OCI-LY1 (cell line): ENCODE data around the gene GAN.

Experiments
- H2AFZ ChIP-seq: fragments of 200-600 bp; sonication (generic), shearing (Covaris generic); 2 replicates; pipeline ENCODE4 v1.6.0; 2014; ENCODE audit warnings: antibody characterized with exemption, mild to moderate bottlenecking, low read length
- H3F3A ChIP-seq: fragments of 200-600 bp; sonication (generic), shearing (Covaris generic); 2 replicates; pipeline ENCODE4 v1.6.0; 2014; ENCODE audit warnings: mild to moderate bottlenecking, antibody characterized with exemption, low read length, moderate library complexity; ENCODE audit not compliant: insufficient read depth
- H3K27ac ChIP-seq: fragments of 200-600 bp; sonication (generic); 2 replicates; pipeline ENCODE4 v1.5.1; 2014; ENCODE audit warnings: low read length, mixed run types, mild to moderate bottlenecking, low read depth; ENCODE audit not compliant: poor library complexity, severe bottlenecking
- H3K27me3 ChIP-seq: fragments of 200-600 bp; sonication (generic); 2 replicates; pipeline ENCODE4 v1.6.0; 2014; ENCODE audit warnings: antibody characterized with exemption, mild to moderate bottlenecking, low read length, moderate library complexity; ENCODE audit not compliant: insufficient read depth
- H3K36me3 ChIP-seq: fragments of 200-600 bp; sonication (generic); 2 replicates; pipeline ENCODE4 v1.6.1; 2014; ENCODE audit warnings: mild to moderate bottlenecking, antibody characterized with exemption, low read length, moderate library complexity, mixed read lengths; ENCODE audit not compliant: insufficient read depth
- H3K4me1 ChIP-seq: fragments of 200-600 bp; sonication (generic); 2 replicates; pipeline ENCODE4 v1.5.1; 2014; ENCODE audit warnings: mild to moderate bottlenecking, low read length, moderate library complexity; ENCODE audit not compliant: insufficient read depth, severe bottlenecking
- H3K4me2 ChIP-seq: fragments of 200-600 bp; sonication (generic), shearing (Covaris generic); 2 replicates; pipeline ENCODE4 v1.6.1; 2014; ENCODE audit warnings: low read length
- H3K4me3 ChIP-seq: fragments of 200-600 bp; sonication (generic); 2 replicates; pipeline ENCODE4 v1.5.1; 2014; ENCODE audit warnings: low read length, low read depth, mild to moderate bottlenecking, mixed read lengths; ENCODE audit not compliant: poor library complexity, severe bottlenecking
- H3K79me2 ChIP-seq: fragments of 200-600 bp; shearing (Covaris generic); 2 replicates; pipeline ENCODE4 v1.6.1; 2016; ENCODE audit warnings: mixed run types, low read length, mixed read lengths; ENCODE audit not compliant: insufficient read depth
- H3K9ac ChIP-seq: fragments of 200-600 bp; sonication (generic), shearing (Covaris generic); 2 replicates; pipeline ENCODE4 v1.6.1; 2014; ENCODE audit warnings: mild to moderate bottlenecking, low read length, mixed read lengths
- H3K9me2 ChIP-seq: fragments of 200-600 bp; sonication (generic), shearing (Covaris generic); 2 replicates; pipeline ENCODE4 v1.6.1; 2014; ENCODE audit warnings: low read depth, mild to moderate bottlenecking, low read length, mixed read lengths
- H3K9me3 ChIP-seq: fragments of 200-600 bp; shearing (Covaris generic); 2 replicates; pipeline ENCODE4 v1.6.1; 2014; ENCODE audit warnings: low read length, mixed read lengths
- H4K20me1 ChIP-seq: fragments of 200-600 bp; sonication (generic), shearing (Covaris generic); 2 replicates; pipeline ENCODE4 v1.6.0; 2016; ENCODE audit warnings: mild to moderate bottlenecking, low read length; ENCODE audit not compliant: insufficient read depth
- CTCF ChIP-seq: fragments of 200-600 bp; sonication (generic), shearing (Covaris generic); IDR thresholded peaks from 2 replicates; pipeline ENCODE4 v1.5.1; 2017; ENCODE audit warnings: mild to moderate bottlenecking, antibody characterized with exemption, low read length, moderate library complexity, mixed read lengths
- EZH2 ChIP-seq: fragments of 200-600 bp; sonication (generic), shearing (Covaris generic); IDR thresholded peaks from 2 replicates; pipeline ENCODE4 v1.8.0; 2017; ENCODE audit warnings: borderline replicate concordance, mixed run types, mild to moderate bottlenecking, antibody characterized with exemption, low read length, moderate library complexity, mixed read lengths

The GAN gene

GRCh38 chr16:81286190-81286589, 28.6 kb upstream of the GAN start:
- Histone ChIP-seq H3K27me3 (peaks cover 10% of the 10 kb centered on the region; the same call in 1 of the 2 replicates), H4K20me1 (no peaks in the 10 kb centered on the region), H3K9ac (no peak overlapping the region), H3K27ac (no peak overlapping the region), H2AFZ (no peak overlapping the region), H3K9me2 (no peaks in the 10 kb centered on the region), H3F3A (no peaks in the 10 kb centered on the region), H3K9me3 (no peaks in the 10 kb centered on the region), H3K36me3 (no peaks in the 10 kb centered on the region), H3K79me2 (no peaks in the 10 kb centered on the region), H3K4me2 (no peak overlapping the region), H3K4me1 (no peaks in the 10 kb centered on the region), H3K4me3 (no peak overlapping the region)
- no peak for TF ChIP-seq CTCF

GRCh38 chr16:81291117-81291516, 23.6 kb upstream of the GAN start:
- no peaks in the 10 kb centered on the region for H3K4me1 ChIP-seq
- H3F3A ChIP-seq: no peaks in the 10 kb centered on the region
- no peak overlapping the region for H3K4me3 ChIP-seq
- no peaks in the 10 kb centered on the region for H3K9me3 ChIP-seq
- no peaks in the 10 kb centered on the region for H3K9me2 ChIP-seq
- no peaks in the 10 kb centered on the region for H4K20me1 ChIP-seq
- no peak overlapping the region for H3K4me2 ChIP-seq
- no peak overlapping the region for H3K27ac ChIP-seq
- H2AFZ ChIP-seq: no peak overlapping the region
- peaks cover 7% of the 10 kb centered on the region; the same call in 1 of the 2 replicates for H3K27me3 ChIP-seq
- TF ChIP-seq EZH2 (no peak), CTCF (no peak)
- H3K79me2 ChIP-seq: no peaks in the 10 kb centered on the region
- H3K36me3 ChIP-seq: no peaks in the 10 kb centered on the region
- H3K9ac ChIP-seq: no peak overlapping the region

- H3K27me3 ChIP-seq: peaks cover 1% of the 10 kb centered on the region; the same call in 1 of the 2 replicates
- H3K27ac ChIP-seq: no peak overlapping the region
- H3K9me2 ChIP-seq: no peaks in the 10 kb centered on the region
- no peak overlapping the region for H3K4me3 ChIP-seq
- H3K9ac ChIP-seq: no peak overlapping the region
- no peaks in the 10 kb centered on the region for H4K20me1 ChIP-seq
- H3K9me3 ChIP-seq: no peaks in the 10 kb centered on the region
- TF ChIP-seq CTCF (no peak), EZH2 (no peak)
- no peak overlapping the region for H2AFZ ChIP-seq
- H3K4me1 ChIP-seq: no peaks in the 10 kb centered on the region
- no peaks in the 10 kb centered on the region for H3K79me2 ChIP-seq
- H3F3A ChIP-seq: no peaks in the 10 kb centered on the region
- no peak overlapping the region for H3K4me2 ChIP-seq
- H3K36me3 ChIP-seq: no peaks in the 10 kb centered on the region
These were observed 21.8 kb upstream of the GAN start for GRCh38 chr16:81292936-81293335.
